Measurements from ENCODE around the gene CNTNAP4. TPM values are rescaled to one million over a fixed set of nuclear protein-coding genes. Genes with fewer than 3 reads are reported as not detected.

Gene CNTNAP4
- total RNA-seq, 1 experiment from 2014 or later, result not detected

- peaks cover 2% of the 10 kb centered on the region for H3K27me3 Mint-ChIP-seq (ENCODE audit: low read depth)
- no peak overlapping the region for H3K56ac ChIP-seq (ENCODE audit: insufficient read length, low read depth, low read length)
- H3T11ph ChIP-seq (ENCODE audit: low read length), result no peak overlapping the region
- no peak overlapping the region for H2BK15ac ChIP-seq (ENCODE audit: low read depth, low read length)
- H3K4me1 Mint-ChIP-seq, result no peaks in the 10 kb centered on the region
- no peak overlapping the region for H2AFZ ChIP-seq (ENCODE audit: low read length)
- H4K91ac ChIP-seq (ENCODE audit: insufficient read length, low read depth, low read length), result no peak overlapping the region
- no peak overlapping the region for H3K23ac ChIP-seq (ENCODE audit: insufficient read length, low read depth, low read length)
- no peak overlapping the region for H3K18ac ChIP-seq (ENCODE audit: insufficient read length, low read depth, low read length)
- no peak overlapping the region for H3K4me3 Mint-ChIP-seq
- no peaks in the 10 kb centered on the region for H3K79me2 ChIP-seq (ENCODE audit: insufficient read depth, low read length)
- no peak overlapping the region; a peak in 1 of 7 replicates for H3K27ac Mint-ChIP-seq
- no peak overlapping the region for H3K4me2 ChIP-seq (ENCODE audit: insufficient read depth, insufficient read length, low read length)
- H3K9me3 Mint-ChIP-seq, result no peaks in the 10 kb centered on the region; a peak in 1 of 5 replicates
- no peak overlapping the region for H3K27ac ChIP-seq (ENCODE audit: insufficient read length, low read depth, low read length)
- H3K9me3 ChIP-seq (ENCODE audit: control insufficient read depth, low read depth, low read length), result no peaks in the 10 kb centered on the region
- WGBS (ENCODE audit: extremely low coverage, insufficient read length, low lambda C conversion rate), result no CpG with 5 or more reads among the region's 3 CpGs
- no peak overlapping the region for H4K5ac ChIP-seq (ENCODE audit: insufficient read length, low read depth, low read length)
- no peak overlapping the region for H3K4ac ChIP-seq (ENCODE audit: low read depth, low read length)
- H2BK120ac ChIP-seq (ENCODE audit: low read depth, low read length, poor library complexity, severe bottlenecking), result no peak overlapping the region
- DNase-seq, result no peak
- TF ChIP-seq CTCF (conservative IDR thresholded peaks at IDR 0.05), result no peak
- H4K20me1 ChIP-seq (ENCODE audit: control insufficient read depth, insufficient read depth, insufficient read length), result no peaks in the 10 kb centered on the region
- no peak overlapping the region for H3K14ac ChIP-seq (ENCODE audit: insufficient read depth, low read length)
- no peak overlapping the region for H2BK5ac ChIP-seq (ENCODE audit: insufficient read length, low read length)
- H3K79me1 ChIP-seq (ENCODE audit: insufficient read depth, low read depth, low read length, poor library complexity, severe bottlenecking), result no peaks in the 10 kb centered on the region
- H2AK5ac ChIP-seq (ENCODE audit: insufficient read length, low read length), result no peak overlapping the region
- no peaks in the 10 kb centered on the region for H3K23me2 ChIP-seq (ENCODE audit: insufficient read length, low read depth, low read length, poor library complexity, severe bottlenecking)
- no peak overlapping the region for H3K9ac ChIP-seq (ENCODE audit: extremely low read depth, insufficient read length, low read length)
- no peak overlapping the region for H4K8ac ChIP-seq (replicated peaks; ENCODE audit: insufficient read length, low read depth, low read length)
- no peak overlapping the region for H2BK20ac ChIP-seq (ENCODE audit: low read depth, low read length, poor library complexity, severe bottlenecking)
- no peaks in the 10 kb centered on the region for H3K27me3 ChIP-seq (ENCODE audit: insufficient read depth, low read length)
- no peaks in the 10 kb centered on the region for H3K36me3 Mint-ChIP-seq (ENCODE audit: insufficient read depth in 1 of 3, low read depth in 3 of 3)
- no peak overlapping the region for H2BK12ac ChIP-seq (ENCODE audit: insufficient read length, low read depth, low read length)
- H3K4me1 ChIP-seq (ENCODE audit: insufficient read depth, low read length), result no peaks in the 10 kb centered on the region
Observed at GRCh38 chr16:76571755-76572154, 294.6 kb downstream of the CNTNAP4 start.

All from H9 (cell line).